Measurements from ENCODE around the gene MC2R. TPM values are rescaled to one million over a fixed set of nuclear protein-coding genes. Genes with fewer than 3 reads are reported as not detected.
A peak's percentile ranks its signal among the peaks of the same experiment; 100 is the strongest.

Gene MC2R
- total and polyA plus RNA-seq, 10 of the 15 experiments (the other 5 are each of a cell fraction or from before 2014, with no cell fraction given) = 0.15 TPM; not detected in 9

GRCh38 chr18:13892098-13892497, 23.2 kb downstream of the MC2R start:
- in situ Hi-C loops (cut with MboI) = no loop called here
- H3K36me3 ChIP-seq (ENCODE audit: control insufficient read depth in 2 of 2, insufficient read depth in 2 of 2, low read length in 1 of 2) = no peaks in the 10 kb centered on the region
- CTCF ChIA-PET = interaction anchor here (0.6 to 1.1 kb wide), 2 partner anchors 61 to 79 kb away, joined by 3 read pairs; no protein-coding TSS in a partner anchor
- H3K9ac ChIP-seq (ENCODE audit: control insufficient read depth, insufficient read depth, low read length) = no peak overlapping the region; the same call in 1 of the 2 replicates
- SMC1A ChIA-PET (ENCODE audit: uncharacterized antibody, unreplicated experiment) = no interaction called here
- H4K20me1 ChIP-seq (ENCODE audit: control insufficient read depth, insufficient read depth) = no peaks in the 10 kb centered on the region
- BruUV-seq (replicated peaks) = no TSS peak
- no peak overlapping the region for H3K4me3 ChIP-seq
- 0 out of 2 replicates have a peak overlapping the region, but pooled peaks have one; percentile 51 for H3K27ac ChIP-seq (ENCODE audit: control insufficient read depth, insufficient read depth)
- no peak overlapping the region for H2AFZ ChIP-seq (ENCODE audit: control insufficient read depth, low read depth, low read length)
- no peak for ATAC-seq
- 0 out of 4 replicates have a peak, but pooled peaks cover 0 to 1% of the 10 kb centered on the region in 2 experiments for H3K27me3 ChIP-seq (replicated peaks in 1 of 2; ENCODE audit: control insufficient read depth in 2 of 2, insufficient read depth in 2 of 2, low read length in 1 of 2)
- peak overlapping the region; percentile 77 for H3K4me2 ChIP-seq (ENCODE audit: control insufficient read depth, insufficient read depth)
- DNase-seq (ENCODE audit: low read depth, low spot score) = no peak
- TF ChIP-seq PAX5 (IDR thresholded peaks at IDR 0.05; ENCODE audit: borderline replicate concordance, low read depth, low read length) (0 out of 2 replicates have a peak, but pooled peaks have one; percentile 23), SRF (IDR thresholded peaks at IDR 0.05; ENCODE audit: low read depth in 2 of 2, low read length in 2 of 2) (0 out of 4 replicates have a peak, but pooled peaks of 1 of the 2 experiments have one; percentile 6), CEBPB (IDR thresholded peaks at IDR 0.05; ENCODE audit: borderline replicate concordance in 1 of 2, low read depth in 2 of 2, low read length in 2 of 2) (no peak), TCF12 (IDR thresholded peaks at IDR 0.05; ENCODE audit: low read depth, low read length) (peak; percentile 24; the same call in 1 of the 2 replicates), TCF3 (IDR thresholded peaks at IDR 0.05; ENCODE audit: borderline replicate concordance, insufficient read depth, low read depth, low read length) (no peak), ZBTB4 (CRISPR knock-in tag; IDR thresholded peaks at IDR 0.05) (no peak), IRF4 (IDR thresholded peaks at IDR 0.05; ENCODE audit: low read depth, low read length) (peak; percentile 60), BCL11A (IDR thresholded peaks at IDR 0.05; ENCODE audit: low read depth, low read length) (peak; percentile 51; the same call in 1 of the 2 replicates), JUNB (IDR thresholded peaks at IDR 0.05) (peak; percentile 91), LARP7 (IDR thresholded peaks at IDR 0.05) (no peak), RUNX3 (IDR thresholded peaks at IDR 0.05; ENCODE audit: low read length) (peak; percentile 51), SPI1 (IDR thresholded peaks at IDR 0.05; ENCODE audit: borderline replicate concordance, insufficient read depth, low read depth, low read length) (peak; percentile 32; the same call in 1 of the 2 replicates), CREM (IDR thresholded peaks at IDR 0.05; ENCODE audit: low read depth) (0 out of 2 replicates have a peak, but pooled peaks have one; percentile 13), NFIC (IDR thresholded peaks at IDR 0.05; ENCODE audit: low read depth, low read length) (0 out of 2 replicates have a peak, but pooled peaks have one; percentile 43)
- TF ChIP-seq, protein P1, sequence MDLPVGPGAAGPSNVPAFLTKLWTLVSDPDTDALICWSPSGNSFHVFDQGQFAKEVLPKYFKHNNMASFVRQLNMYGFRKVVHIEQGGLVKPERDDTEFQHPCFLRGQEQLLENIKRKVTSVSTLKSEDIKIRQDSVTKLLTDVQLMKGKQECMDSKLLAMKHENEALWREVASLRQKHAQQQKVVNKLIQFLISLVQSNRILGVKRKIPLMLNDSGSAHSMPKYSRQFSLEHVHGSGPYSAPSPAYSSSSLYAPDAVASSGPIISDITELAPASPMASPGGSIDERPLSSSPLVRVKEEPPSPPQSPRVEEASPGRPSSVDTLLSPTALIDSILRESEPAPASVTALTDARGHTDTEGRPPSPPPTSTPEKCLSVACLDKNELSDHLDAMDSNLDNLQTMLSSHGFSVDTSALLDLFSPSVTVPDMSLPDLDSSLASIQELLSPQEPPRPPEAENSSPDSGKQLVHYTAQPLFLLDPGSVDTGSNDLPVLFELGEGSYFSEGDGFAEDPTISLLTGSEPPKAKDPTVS (IDR thresholded peaks at IDR 0.05; ENCODE audit: low read depth, low read length) = no peak
- intact Hi-C loops (cut with micrococcal nuclease; ENCODE audit: unreplicated experiment) = no loop called here
- no peaks in the 10 kb centered on the region for H3K79me2 ChIP-seq (ENCODE audit: control insufficient read depth, insufficient read depth, low read length)
- 11% methylated on average over 5 of the region's 5 CpGs for WGBS (ENCODE audit: insufficient coverage, insufficient replicate concordance, low lambda C conversion rate, missing lambda C conversion rate)
- no peak for FAIRE-seq
- POLR2A ChIA-PET = no interaction called here
- H3K4me1 ChIP-seq (ENCODE audit: control insufficient read depth, insufficient read depth, low read length) = peaks cover 27% of the 10 kb centered on the region
- no peaks in the 10 kb centered on the region for H3K9me3 ChIP-seq (replicated peaks; ENCODE audit: control insufficient read depth, insufficient read depth, low read length)
- RAD21 ChIA-PET (ENCODE audit: unreplicated experiment) = no interaction called here

All from GM12878 (cell line).